ENCODE results near the gene NSUN2.
"Not testable (repeated sequence)": the region's sequence is repeated elsewhere in the genome, so short reads cannot be mapped to it uniquely, and the experiment has no call there.

Gene NSUN2

DNA sequence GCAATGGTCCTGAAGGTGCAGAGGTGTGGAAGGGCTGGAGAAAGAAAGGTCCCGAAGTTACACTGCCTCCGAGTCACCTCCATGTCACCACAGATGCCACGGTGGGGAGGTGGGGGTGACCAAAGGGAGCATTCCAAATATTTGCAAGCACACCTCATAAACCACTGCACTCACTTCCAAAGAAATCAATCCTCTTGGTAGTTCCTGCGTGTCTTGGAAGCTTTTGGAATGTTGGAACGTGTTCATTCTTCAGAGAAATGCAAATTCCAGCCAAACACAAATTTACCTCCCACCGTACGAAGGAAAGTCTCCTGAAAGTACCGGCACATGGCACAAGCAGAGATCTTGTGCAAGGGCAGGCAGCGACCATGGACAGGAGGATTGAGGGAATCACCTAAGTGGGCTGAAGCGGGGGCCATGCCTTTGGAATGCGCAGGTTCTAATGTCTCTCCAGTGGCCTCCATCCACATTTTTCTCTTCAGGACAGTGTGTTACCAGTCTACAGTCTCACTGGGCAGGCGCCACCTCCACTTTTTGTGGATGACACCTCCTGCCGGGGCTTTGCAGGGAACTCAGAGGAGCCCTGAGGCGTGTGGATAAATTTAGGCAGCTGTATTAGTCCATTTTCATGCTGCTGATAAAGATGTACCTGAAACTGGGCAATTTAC, 54.0 kb downstream of the NSUN2 start:
- TF ChIP-seq TAF1 (IDR thresholded peaks at IDR 0.05; ENCODE audit: borderline replicate concordance, low read depth, low read length) (no peak), POLR2A (IDR thresholded peaks at IDR 0.05; ENCODE audit: low read depth, low read length) (no peak), POLR2AphosphoS5 (IDR thresholded peaks at IDR 0.05; ENCODE audit: low read depth, low read length) (no peak)
- DNase-seq (ENCODE audit: insufficient read length): no peak

GRCh38 chr5:6576861-6577501, 55.9 kb downstream of the NSUN2 start:
- DNase-seq (ENCODE audit: insufficient read length) (no peak), FAIRE-seq (no peak)
- TF ChIP-seq POLR2A (IDR thresholded peaks at IDR 0.05; ENCODE audit: low read depth, low read length) (no peak), POLR2AphosphoS5 (IDR thresholded peaks at IDR 0.05; ENCODE audit: low read depth, low read length) (no peak), TAF1 (IDR thresholded peaks at IDR 0.05; ENCODE audit: borderline replicate concordance, low read depth, low read length) (no peak)

More for the DNA sequence above, 54.0 kb downstream of the NSUN2 start:
- no peak for FAIRE-seq

GRCh38 chr5:6574537-6575245, 58.2 kb downstream of the NSUN2 start:
- TF ChIP-seq POLR2AphosphoS5 (IDR thresholded peaks at IDR 0.05; ENCODE audit: low read depth, low read length): no peak
- no peak for TF ChIP-seq TAF1 (IDR thresholded peaks at IDR 0.05; ENCODE audit: borderline replicate concordance, low read depth, low read length)
- TF ChIP-seq POLR2A (IDR thresholded peaks at IDR 0.05; ENCODE audit: low read depth, low read length): no peak
- FAIRE-seq (no peak), DNase-seq (ENCODE audit: insufficient read length) (no peak)

DNA sequence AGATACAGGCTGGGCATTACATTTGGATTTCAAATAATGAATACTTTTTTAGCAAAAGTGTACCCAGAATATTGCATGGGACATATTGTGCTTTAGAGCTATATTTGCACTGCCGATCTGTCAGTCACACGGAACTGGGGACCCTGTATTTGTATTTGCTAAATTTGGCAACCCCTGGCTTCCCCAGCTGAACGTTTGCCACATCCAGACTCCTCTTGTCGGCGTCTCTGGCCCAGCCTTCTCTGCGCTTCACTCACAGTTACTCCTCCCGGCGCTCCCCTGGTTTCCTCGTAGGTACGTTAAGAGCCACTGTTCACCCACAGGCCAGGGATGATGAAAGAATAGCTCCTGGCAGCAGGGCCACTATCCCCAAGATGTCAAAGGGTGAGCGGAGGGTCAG, 58.7 kb downstream of the NSUN2 start:
- no peak for DNase-seq (ENCODE audit: insufficient read length)
- no peak for FAIRE-seq
- TF ChIP-seq POLR2A (IDR thresholded peaks at IDR 0.05; ENCODE audit: low read depth, low read length) (no peak), POLR2AphosphoS5 (IDR thresholded peaks at IDR 0.05; ENCODE audit: low read depth, low read length) (no peak), TAF1 (IDR thresholded peaks at IDR 0.05; ENCODE audit: borderline replicate concordance, low read depth, low read length) (no peak)

DNA sequence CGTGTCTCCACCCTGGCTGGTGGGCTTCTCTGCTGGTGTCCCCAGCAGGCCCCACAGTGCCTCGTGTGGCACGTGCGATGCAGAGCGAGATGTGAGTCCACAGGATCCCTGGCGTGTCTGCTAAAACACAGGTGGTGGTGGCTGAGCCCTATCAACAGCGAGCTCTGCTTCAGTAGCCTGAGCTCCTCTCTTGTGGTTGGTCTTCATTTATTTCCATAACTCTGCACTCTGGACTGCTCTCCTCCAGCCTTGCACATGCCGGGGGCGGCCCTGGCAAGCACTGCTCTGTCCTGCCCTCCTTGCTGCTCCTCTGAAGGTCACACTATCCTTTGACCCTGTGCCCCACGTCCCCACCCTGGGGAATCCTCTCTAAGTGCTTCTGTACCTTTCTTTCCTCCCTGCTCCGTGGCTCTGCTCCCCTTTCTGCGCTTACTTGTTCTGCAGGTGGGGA, 59.2 kb downstream of the NSUN2 start:
- FAIRE-seq: no peak
- TF ChIP-seq POLR2A (IDR thresholded peaks at IDR 0.05; ENCODE audit: low read depth, low read length): no peak
- TF ChIP-seq TAF1 (IDR thresholded peaks at IDR 0.05; ENCODE audit: borderline replicate concordance, low read depth, low read length): no peak
- TF ChIP-seq POLR2AphosphoS5 (IDR thresholded peaks at IDR 0.05; ENCODE audit: low read depth, low read length): no peak
- DNase-seq (ENCODE audit: insufficient read length): no peak

DNA sequence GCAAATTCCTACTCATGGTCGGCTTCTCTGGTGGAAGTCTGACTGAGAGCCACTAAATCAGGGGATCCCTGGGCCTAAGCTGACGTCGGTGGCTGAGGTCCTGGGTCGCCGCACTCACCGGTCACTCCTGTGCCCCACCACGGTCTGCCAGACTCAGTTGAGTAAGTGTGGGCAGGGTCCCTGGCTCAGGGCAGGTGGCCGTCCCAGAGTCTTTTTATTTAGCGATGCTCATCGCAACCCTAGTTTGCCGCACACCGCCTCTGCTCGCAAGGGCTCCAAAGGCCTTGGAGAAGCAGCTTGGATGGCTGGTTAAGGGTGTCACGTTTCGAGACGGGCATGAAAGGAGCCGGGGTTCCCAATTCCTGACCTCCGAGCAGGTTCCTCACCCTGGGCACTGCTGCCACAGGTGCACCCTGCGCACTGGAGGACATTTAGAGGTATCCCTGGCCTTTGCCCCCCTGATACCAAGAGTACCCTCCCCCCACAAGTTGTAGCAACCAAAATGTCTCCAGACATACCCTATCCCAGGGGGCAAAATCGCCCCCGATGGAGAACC, 59.9 kb downstream of the NSUN2 start:
- TF ChIP-seq POLR2AphosphoS5 (IDR thresholded peaks at IDR 0.05; ENCODE audit: low read depth, low read length) (no peak), POLR2A (IDR thresholded peaks at IDR 0.05; ENCODE audit: low read depth, low read length) (no peak), TAF1 (IDR thresholded peaks at IDR 0.05; ENCODE audit: borderline replicate concordance, low read depth, low read length) (no peak)
- no peak for FAIRE-seq
- DNase-seq (ENCODE audit: insufficient read length): no peak

DNA sequence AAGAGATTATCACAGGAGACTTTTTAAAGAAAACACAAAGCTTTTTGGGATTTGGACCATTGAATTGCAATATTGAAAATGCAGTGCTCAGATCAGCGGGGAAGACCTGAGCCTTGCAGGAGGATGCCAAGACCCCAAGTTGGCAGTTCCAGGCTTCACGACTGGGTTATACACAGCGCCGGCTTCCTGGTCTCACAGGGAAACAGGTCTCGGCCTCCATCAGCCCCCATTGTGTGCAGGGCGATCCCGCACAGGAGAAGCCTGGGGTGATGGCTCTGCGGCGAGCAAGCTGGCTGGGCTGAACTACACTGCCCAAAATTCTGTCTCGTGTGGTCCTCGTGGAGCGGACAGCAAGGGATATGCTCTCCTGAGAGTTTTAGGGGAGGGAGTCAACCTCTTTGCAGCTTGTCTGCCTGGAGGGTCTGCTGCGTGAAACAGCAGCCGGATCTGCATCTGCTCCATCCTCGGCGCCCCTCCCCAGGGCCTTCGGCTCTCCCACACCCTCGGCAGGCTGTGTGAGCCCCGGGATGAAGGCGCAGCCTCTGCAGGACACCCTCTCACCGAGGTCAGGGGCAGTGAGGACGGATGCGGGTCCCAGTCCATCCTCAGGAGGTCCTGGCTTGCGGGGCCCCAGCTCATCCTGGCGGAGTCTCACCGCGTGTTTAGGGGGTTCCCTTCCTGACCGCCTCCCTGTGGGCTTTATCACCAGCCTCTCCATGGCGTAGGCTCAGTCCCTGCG, 60.6 kb downstream of the NSUN2 start:
- FAIRE-seq (no peak), DNase-seq (ENCODE audit: insufficient read length) (no peak)
- TF ChIP-seq POLR2AphosphoS5 (IDR thresholded peaks at IDR 0.05; ENCODE audit: low read depth, low read length): no peak
- no peak for TF ChIP-seq POLR2A (IDR thresholded peaks at IDR 0.05; ENCODE audit: low read depth, low read length)
- no peak for TF ChIP-seq TAF1 (IDR thresholded peaks at IDR 0.05; ENCODE audit: borderline replicate concordance, low read depth, low read length)

GRCh38 chr5:6571607-6572006, 61.2 kb downstream of the NSUN2 start:
- not testable (repeated sequence) for FAIRE-seq; DNase-seq (ENCODE audit: insufficient read length)

DNA sequence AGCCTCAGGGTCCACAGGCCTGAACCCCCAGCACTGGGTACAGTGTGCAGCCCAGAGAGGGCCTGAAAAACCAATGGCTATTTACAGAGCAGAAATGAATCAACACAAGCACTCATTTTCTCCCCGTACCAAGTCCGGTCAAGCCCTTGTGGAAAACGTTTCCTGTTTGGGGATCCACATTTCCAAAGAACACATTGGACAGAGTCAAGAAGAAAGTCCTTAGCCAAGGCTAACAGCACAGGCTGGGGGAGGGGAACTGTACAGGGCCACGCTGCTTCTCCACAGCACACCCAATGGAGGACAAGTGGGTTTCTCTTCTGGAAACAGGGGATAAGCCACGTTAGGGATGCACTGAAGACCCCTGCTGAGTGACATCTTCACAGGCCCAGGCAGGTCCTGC, 62.3 kb downstream of the NSUN2 start:
- TF ChIP-seq TAF1 (IDR thresholded peaks at IDR 0.05; ENCODE audit: borderline replicate concordance, low read depth, low read length) (no peak), POLR2A (IDR thresholded peaks at IDR 0.05; ENCODE audit: low read depth, low read length) (no peak), POLR2AphosphoS5 (IDR thresholded peaks at IDR 0.05; ENCODE audit: low read depth, low read length) (no peak)
- FAIRE-seq (no peak), DNase-seq (ENCODE audit: insufficient read length) (no peak)

- no peak for DNase-seq (ENCODE audit: insufficient read length)
- FAIRE-seq: no peak
- TF ChIP-seq POLR2AphosphoS5 (IDR thresholded peaks at IDR 0.05; ENCODE audit: low read depth, low read length) (no peak), TAF1 (IDR thresholded peaks at IDR 0.05; ENCODE audit: borderline replicate concordance, low read depth, low read length) (no peak), POLR2A (IDR thresholded peaks at IDR 0.05; ENCODE audit: low read depth, low read length) (no peak)
These were observed 64.0 kb downstream of the NSUN2 start for GRCh38 chr5:6568889-6569288.

DNA sequence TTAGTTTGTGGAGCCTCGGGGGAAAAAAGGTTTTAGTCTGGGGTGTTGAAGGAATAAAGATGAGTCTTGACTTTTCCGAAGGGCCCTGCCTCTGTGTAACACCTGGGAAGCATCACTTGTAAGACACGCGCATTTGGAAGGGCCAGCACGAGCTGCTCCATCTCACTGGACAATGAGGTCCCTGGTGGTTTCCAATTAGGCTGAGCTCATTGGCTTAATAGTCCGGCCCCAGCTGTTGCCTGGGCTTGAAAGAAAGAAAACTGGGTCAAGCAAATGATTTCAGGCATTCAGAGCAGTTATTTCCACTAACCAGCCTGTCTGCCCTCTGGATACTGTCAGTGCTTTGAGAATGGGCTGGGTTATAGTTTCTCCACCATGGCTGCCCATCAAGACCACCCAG, 64.5 kb downstream of the NSUN2 start:
- no peak for TF ChIP-seq POLR2A (IDR thresholded peaks at IDR 0.05; ENCODE audit: low read depth, low read length)
- no peak for TF ChIP-seq POLR2AphosphoS5 (IDR thresholded peaks at IDR 0.05; ENCODE audit: low read depth, low read length)
- TF ChIP-seq TAF1 (IDR thresholded peaks at IDR 0.05; ENCODE audit: borderline replicate concordance, low read depth, low read length): no peak
- DNase-seq (ENCODE audit: insufficient read length) (no peak), FAIRE-seq (no peak)
